Measurements from ENCODE around the gene ROR1.

Gene ROR1

GRCh38 chr1:63914706-63915105 lies 140.9 kb downstream of the ROR1 start:
- DNase-seq = no peak

- DNase-seq = no peak
Observed at GRCh38 chr1:63915121-63915520, 141.3 kb downstream of the ROR1 start.

GRCh38 chr1:63916485-63917360 lies 142.9 kb downstream of the ROR1 start:
- no peak for DNase-seq

GRCh38 chr1:63917571-63918417 lies 144.0 kb downstream of the ROR1 start:
- no peak for DNase-seq

GRCh38 chr1:63918418-63918945 lies 144.7 kb downstream of the ROR1 start:
- DNase-seq = no peak

GRCh38 chr1:63920154-63921117 lies 146.6 kb downstream of the ROR1 start:
- DNase-seq = no peak

GRCh38 chr1:63921359-63921758 lies 147.5 kb downstream of the ROR1 start:
- DNase-seq = no peak

- no peak for DNase-seq
Observed at GRCh38 chr1:63921802-63922201, 148.0 kb downstream of the ROR1 start.

- no peak for DNase-seq
Observed at GRCh38 chr1:63922848-63923247, 149.0 kb downstream of the ROR1 start.

- no peak for DNase-seq
Observed at GRCh38 chr1:63923302-63923701, 149.5 kb downstream of the ROR1 start.

GRCh38 chr1:63924600-63924999 lies 150.8 kb downstream of the ROR1 start:
- no peak for DNase-seq

GRCh38 chr1:63928186-63929105 lies 154.6 kb downstream of the ROR1 start:
- no peak for DNase-seq

- DNase-seq = no peak
Observed at GRCh38 chr1:63929106-63929478, 155.3 kb downstream of the ROR1 start.

GRCh38 chr1:63931468-63931867 lies 157.7 kb downstream of the ROR1 start:
- no peak for DNase-seq

GRCh38 chr1:63934697-63935096 lies 160.9 kb downstream of the ROR1 start:
- DNase-seq = no peak

GRCh38 chr1:63935143-63935542 lies 161.3 kb downstream of the ROR1 start:
- DNase-seq = no peak

- no peak for DNase-seq
Observed at GRCh38 chr1:63935553-63935952, 161.7 kb downstream of the ROR1 start.

GRCh38 chr1:63936276-63936675 lies 162.5 kb downstream of the ROR1 start:
- DNase-seq = no peak

GRCh38 chr1:63936801-63937200 lies 163.0 kb downstream of the ROR1 start:
- no peak for DNase-seq

- no peak for DNase-seq
Observed at GRCh38 chr1:63937461-63938022, 163.7 kb downstream of the ROR1 start.

GRCh38 chr1:63940440-63940839 lies 166.6 kb downstream of the ROR1 start:
- no peak for DNase-seq

Measured in activated CD4-positive, alpha-beta T cell treated with anti-CD3 and anti-CD28 coated beads for 4 hours (primary cell).